ENCODE results near the gene CD8A.
"Not testable (repeated sequence)": the region's sequence is repeated elsewhere in the genome, so short reads cannot be mapped to it uniquely, and the experiment has no call there.

The CD8A gene

GRCh38 chr2:86790676-86791572, at the start of gene CD8A:
Gene CD8A (minus strand): TSS chr2:86790913. CDS start chr2:86790825, 88 bp downstream.
- no peak for DNase-seq (ENCODE audit: low read depth in 2 of 2)

DNA sequence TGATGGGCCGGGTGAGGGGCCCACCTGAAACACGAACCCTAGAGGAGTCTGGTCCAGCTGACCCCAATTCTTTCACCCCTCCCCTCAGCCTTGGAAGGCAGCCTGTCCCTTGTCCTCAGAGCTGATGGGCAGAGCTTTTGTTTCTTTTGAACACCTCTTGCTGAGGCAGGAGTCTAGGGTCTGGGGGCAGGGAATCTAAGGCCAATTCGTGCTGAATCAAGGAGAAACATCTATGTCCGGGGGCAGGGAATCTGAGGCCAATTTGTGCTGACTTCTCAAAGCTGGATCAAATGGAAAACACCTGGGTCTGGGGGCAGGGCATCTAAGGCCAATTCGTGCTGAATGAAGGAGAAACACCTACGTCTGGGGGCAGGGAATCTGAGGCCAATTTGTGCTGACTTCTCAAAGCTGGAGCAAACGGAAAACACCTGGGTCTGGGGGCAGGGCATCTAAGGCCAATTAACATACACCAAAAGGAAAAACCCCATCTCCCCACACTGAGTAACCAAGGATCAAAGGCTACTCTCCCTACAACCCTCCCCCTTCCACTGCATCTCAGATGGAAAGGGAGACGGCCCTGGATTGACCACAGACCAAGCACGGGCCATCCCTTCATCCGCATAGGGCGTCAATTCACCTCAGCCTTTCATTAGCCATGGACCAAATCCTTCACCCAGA, 49.3 kb upstream of the CD8A start:
- DNase-seq (ENCODE audit: low read depth in 2 of 2) = not testable (repeated sequence)

DNA sequence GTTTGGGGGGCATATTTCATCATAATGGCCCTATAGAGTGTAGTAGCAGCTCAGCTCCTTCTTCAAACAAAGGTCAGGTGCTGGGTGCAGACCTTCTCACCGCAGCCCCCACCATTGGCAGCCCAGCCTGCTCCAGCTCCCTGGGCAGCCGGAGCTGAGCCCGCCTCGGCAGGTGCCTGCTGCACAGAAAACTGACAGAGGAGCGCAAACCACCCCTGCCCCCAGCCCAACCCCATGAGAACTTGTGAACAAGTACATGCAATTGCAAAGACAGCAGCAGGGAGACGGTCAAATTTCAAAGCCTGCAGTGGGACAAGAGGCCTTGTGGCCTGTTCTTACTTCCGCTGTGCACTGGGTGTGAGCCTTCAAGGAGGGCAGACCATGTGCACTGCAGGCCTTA, 48.7 kb upstream of the CD8A start:
- not testable (repeated sequence) for DNase-seq (ENCODE audit: low read depth in 2 of 2)

DNA sequence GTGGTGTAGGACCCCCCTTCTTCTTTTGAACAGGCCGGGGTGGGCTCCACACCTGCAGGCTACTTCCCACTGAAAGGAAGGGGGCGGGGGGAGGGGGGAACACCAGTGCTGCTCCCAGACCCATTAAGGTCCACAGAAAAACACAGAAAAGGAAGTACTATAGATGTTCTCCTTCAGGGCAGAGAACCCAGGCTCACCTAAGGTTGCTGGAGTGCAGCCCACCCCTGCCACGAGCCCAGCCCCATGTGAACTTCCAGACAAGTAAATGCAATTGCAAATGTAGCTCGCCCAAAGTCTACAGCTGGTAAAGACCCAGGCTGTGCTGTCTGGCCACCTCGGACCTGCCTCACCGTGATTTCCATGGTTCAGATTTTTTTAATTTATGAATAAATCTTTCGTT, 47.0 kb upstream of the CD8A start:
- not testable (repeated sequence) for DNase-seq (ENCODE audit: low read depth in 2 of 2)

GRCh38 chr2:86836915-86837695, 46.4 kb upstream of the CD8A start:
- peak in 1 of 2 donors; percentile 54 for DNase-seq (ENCODE audit: low read depth in 2 of 2)

- DNase-seq (ENCODE audit: low read depth in 2 of 2) = not testable (repeated sequence)
These were observed 44.8 kb upstream of the CD8A start for GRCh38 chr2:86835548-86835889.

DNA sequence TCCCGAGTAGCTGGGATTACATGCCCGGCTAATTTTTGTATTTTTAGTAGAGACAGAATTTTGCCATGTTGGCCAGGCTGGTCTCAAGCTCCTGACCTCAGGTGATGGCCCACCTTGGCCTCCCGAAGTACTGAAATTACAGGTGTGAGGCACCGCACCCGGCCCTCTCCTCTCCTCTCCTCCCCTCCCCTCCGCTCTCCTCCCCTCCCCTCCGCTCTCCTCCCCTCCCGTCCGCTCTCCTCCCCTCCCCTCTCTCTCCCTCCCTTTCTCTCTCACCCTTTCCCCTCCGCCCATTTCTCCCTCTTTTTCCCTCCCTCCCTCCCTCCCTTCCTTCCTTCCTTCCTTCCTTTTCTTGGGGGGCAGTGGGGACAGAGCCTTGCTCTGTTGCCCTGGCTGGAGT, 42.6 kb upstream of the CD8A start:
- DNase-seq (ENCODE audit: low read depth in 2 of 2) = no peak

GRCh38 chr2:86832334-86833096, 41.8 kb upstream of the CD8A start:
- no peak for DNase-seq (ENCODE audit: low read depth in 2 of 2)

GRCh38 chr2:86831537-86831936, 40.8 kb upstream of the CD8A start:
- no peak for DNase-seq (ENCODE audit: low read depth in 2 of 2)

GRCh38 chr2:86826951-86827350, 36.2 kb upstream of the CD8A start:
- DNase-seq (ENCODE audit: low read depth in 2 of 2) = no peak

- no peak for DNase-seq (ENCODE audit: low read depth in 2 of 2)
These were observed 35.1 kb upstream of the CD8A start for GRCh38 chr2:86825693-86826381.

DNA sequence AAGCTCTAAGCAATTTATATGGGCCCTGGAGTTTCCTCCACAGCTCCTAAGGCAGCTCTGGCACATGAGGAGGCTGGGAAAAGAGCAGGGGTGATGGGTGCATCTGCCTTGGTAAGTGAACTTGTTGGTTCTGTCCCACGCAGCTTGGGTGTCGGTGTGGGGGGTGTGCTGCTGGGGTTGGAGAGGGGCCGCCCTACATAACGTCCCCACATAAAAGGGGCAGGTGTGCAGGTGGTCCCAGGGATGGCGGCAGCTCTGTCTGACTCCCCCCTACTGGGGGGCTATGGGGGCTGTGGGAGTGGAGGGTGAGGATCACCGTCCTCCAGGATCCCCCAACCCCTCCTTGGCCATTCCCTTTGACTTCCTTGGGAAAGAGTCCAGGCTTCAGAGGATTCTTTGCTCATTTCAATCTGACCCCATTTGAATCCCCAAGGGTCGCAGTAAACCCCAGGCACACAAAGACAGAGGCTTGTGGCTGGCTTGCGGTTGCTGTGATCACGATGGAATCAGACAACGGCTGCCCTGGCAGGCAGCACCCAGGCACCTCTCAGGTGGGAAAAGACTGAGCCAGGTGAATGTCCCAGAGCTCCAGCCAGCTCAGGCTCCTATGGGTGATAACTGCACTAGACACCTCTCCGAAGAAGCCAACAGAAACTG, 34.5 kb upstream of the CD8A start:
- DNase-seq (ENCODE audit: low read depth in 2 of 2) = no peak

DNA sequence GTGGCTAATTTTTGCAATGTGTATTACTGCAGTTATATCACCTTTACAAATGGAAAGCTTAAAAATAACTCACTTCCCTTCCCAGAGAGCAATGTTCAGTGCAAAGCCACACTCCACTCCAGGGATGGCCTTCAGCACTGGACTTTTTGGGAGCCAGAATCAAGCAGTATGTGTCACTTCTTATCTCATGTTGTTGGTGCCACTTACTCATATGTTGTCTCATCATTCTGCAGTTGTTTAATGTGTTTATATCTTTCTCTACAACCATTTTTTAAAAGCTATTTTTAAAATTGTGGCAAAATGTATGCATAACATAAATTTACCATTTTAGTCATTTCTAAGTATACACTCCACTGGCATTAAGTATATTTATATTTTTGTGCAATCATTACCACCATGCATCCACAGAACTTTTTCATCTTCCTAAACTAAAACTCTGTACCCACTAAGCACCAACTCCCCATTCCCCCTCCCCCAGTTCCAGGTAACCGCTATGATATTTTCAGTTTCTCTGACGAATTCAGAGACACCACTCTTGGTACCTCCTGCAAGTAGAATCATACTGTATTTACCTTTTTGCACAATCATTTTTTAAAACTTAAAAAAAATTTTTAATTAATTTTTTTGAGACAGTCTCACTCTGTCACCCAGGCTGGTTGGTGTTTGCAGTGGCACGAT, 32.1 kb upstream of the CD8A start:
- no peak for DNase-seq (ENCODE audit: low read depth in 2 of 2)

DNA sequence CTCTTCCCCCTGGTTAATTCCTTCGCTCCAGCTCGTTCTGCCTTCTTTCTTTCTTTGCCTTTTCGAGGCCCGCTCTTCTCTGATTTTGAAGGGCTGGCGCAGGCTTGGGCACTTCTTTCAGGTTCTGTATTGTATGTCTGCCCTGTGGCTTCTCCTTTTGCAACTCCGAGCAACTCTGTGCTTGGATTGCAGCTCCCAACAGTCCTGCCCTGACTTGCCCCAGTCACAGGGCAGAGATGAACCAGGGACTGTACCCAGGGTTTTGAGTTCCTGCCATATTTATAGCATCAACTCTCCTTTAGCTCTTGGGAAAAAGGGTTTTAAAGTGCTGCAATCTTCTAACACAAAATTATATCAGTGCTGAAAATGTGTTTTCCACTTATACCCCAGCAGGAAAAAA, 31.1 kb upstream of the CD8A start:
- DNase-seq (ENCODE audit: low read depth in 2 of 2) = no peak

DNA sequence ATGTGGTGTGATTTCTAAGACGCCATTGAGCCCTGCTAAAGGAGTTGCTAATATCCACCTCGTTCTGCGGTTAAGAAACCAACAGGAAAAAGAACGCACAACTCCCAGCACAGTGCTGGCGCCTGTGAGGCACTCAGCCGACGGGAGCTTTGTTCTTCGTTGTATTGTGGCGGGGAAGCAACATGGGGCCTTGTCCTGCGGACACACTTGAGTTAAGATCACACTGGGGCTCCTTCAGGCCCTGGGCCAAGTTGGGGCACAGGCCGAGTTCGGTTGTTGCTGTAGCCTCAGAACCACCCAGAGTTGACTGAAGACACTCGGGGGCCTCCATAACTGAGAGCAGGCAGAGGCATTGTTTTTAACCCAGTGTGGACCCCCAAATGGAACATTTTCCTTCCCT, 30.6 kb upstream of the CD8A start:
- DNase-seq (ENCODE audit: low read depth in 2 of 2) = no peak

DNA sequence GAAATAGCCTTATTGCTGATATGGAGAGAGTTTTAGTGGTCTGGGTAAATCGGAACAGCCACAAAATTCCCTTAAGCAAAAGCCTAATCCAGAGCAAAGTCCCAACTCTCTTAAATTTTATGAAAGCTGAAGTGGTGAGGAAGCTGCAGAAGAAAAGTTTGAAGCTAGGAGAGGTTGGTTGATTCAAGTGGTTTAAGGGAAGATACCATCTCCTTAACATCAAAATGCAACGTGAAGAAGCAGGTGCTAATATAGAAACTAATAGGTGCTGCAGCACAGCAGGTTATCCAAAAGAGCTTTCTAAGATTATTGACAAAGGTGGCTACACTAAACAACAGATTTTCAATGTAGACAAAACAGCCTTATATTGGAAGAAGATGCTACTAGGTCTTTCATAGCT, 28.2 kb upstream of the CD8A start:
- DNase-seq (ENCODE audit: low read depth in 2 of 2) = no peak

- no peak for DNase-seq (ENCODE audit: low read depth in 2 of 2)
These were observed 27.5 kb upstream of the CD8A start for GRCh38 chr2:86818114-86818801.

DNA sequence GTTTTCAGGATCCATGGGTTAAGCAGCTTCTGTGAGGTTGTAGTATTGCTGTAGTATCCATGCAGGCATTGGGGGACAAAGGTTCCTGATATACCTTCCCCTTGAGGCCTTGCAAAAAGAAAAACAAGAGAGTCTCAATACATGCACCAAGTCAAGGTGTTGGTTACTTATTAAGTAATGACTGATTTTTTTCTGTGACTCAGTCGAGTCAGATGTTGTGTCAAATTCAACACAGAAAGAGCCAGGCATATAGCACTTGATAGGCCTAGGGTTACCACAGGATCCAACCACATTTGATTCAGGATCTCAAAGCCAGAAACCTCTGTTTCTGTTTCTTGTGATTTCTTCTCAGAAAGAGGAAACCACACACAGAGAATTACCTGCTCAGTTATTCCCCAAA, 24.9 kb upstream of the CD8A start:
- no peak for DNase-seq (ENCODE audit: low read depth in 2 of 2)

- DNase-seq (ENCODE audit: low read depth in 2 of 2) = no peak
These were observed 18.9 kb upstream of the CD8A start for GRCh38 chr2:86809481-86810121.
